ENCODE results near the gene FAM25G.

GRCh38 chr10:47444047-47444446 is 47.5 kb downstream of the FAM25G start:
- TF ChIP-seq EZH2 (IDR thresholded peaks at IDR 0.05) (no peak), CTCF (IDR thresholded peaks at IDR 0.05) (no peak)

Measured in neural progenitor cell (in vitro differentiated cells).